ELR (cell line): ENCODE measurements around the gene NOX4.
"Not testable (repeated sequence)": the region's sequence is repeated elsewhere in the genome, so short reads cannot be mapped to it uniquely, and the experiment has no call there.

ENCODE experiments used
- DNase-seq: peaks from one replicate; pipeline ENCODE4 v3.0.0-alpha.2; 2015; ENCODE audit warnings: low read depth

Gene NOX4

DNA sequence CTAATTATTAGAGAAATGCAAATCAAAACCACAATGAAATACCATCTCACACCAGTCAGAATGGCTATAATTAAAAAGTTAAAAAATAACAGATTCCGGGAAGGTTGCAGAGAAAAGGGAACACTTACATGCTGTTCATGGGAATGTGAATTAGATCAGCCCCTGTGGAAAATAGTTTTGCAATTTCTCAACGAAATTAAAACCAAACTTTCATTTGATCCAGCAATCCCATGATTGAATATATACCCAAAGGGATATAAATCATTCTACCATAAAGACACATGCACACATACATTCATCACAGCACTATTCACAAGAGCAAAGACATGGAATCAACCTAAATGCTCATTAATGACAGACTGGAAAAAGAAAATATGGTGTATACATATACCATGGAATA, 32.5 kb downstream of the NOX4 start:
- no peak for DNase-seq

DNA sequence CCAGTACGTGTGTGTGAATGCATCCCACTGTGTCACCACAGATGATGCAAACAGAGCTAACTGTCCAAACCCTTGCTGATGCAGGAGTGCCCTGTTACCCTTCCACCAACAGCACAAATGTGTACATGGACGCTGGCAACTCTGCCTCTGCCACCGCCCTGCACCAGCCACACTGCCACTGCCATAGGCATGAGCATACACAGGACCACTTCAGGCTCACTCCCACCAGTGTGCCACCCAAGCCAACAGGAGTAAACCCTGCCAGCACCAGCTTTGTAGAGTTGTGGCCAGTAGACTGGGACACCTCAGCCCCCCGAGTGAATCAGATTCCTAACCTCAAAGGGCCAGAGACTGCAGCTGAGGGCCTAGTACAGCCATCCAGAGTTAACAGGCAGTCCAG, 34.0 kb downstream of the NOX4 start:
- DNase-seq = no peak

DNA sequence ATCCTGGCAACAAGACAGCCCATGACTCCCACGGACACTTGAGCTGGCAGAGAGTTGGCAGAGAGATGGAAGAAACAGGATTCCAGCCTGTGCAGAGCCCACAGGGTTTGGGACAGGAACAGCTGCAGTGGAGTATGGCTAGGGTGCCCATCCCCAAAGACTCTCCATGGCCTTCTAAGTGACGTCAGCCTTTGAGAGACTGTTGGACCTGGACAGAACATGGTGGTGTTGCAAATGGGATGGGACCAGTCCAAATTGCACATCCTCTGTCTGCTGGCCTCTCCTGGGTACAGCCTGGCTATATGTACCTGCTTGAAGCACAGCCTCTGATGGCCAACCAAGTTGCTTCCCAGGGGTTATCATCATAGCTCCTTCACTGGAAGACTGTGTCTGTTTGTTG, 34.5 kb downstream of the NOX4 start:
- DNase-seq = no peak

DNA sequence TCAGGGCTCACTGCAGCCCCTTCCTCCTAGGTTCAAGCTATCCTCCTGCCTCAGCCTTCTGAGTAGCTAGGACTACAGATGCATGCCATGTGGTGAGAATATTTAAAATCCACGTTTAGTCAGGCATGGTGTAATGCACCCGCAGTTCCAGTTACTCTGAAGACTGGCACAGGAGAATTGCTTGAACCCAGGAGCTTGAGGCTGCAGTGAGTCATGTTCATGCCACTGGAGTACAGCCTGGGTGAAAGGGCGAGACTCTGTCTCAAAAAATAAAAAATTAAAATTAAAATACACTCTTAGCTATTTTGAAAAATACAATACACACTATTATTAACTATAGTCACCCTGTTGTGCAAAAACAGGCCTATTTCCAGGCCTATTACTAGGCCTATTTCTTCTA, 38.4 kb downstream of the NOX4 start:
- no peak for DNase-seq

DNA sequence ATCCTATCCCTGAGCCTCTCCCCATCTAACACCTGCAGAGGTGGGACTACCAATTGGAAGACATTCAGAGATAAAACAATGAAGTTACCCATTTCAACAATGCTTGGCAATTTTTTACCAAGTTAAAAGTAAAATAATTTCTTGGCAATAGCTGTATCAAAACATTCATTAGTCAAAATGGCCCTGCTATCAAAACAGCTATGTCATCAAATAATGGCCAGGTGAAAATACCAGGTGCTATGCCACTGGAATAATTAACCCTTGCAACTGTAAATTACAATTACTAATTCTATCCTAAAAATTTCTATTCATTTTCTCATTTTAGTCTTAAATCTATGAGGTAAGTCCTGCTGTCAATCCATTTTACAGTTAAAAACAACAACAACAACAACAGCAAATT, 43.3 kb downstream of the NOX4 start:
- no peak for DNase-seq

DNA sequence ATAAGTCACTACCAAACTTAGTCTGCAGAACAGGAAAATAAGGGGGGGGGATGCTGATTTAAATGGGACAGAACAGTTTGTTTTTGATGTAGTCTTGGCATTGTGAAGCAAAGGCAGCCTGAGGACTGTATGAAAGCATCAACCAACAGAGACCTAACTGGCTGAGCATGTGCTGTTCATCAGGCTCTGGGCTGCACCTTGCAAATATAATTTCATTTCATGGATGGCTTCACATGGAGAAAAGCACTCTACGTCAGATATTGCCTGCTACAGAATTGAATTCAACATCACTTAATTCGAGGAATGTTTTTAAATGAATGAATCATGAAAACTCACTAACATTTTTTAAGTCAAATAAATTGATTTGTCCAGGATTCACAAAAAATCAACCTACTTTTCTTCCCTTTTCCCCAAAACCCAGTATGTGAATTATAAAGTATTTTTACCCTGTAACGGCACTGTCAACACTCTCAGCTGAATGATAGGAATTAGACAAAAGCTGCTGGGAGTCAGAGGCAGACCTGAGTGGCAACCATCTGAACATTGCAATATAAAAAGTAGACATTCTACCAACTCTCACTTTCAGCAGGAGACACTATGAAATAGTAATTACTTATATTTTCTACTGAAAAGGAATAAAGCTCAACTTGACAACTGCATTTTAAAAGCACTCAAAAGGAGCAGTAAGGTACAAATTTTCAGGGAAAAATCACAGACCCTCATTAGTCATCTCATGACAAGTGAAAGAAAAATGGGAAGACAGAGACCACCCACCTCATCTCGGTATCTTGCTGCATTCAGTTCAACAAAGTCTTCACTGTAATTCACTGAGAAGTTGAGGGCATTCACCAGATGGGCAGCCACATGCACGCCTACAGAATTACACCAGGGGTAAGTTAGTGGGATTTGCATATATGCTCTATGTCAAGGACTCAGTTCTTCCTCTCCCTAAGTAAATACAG, 47.5 kb downstream of the NOX4 start:
- DNase-seq = no peak

DNA sequence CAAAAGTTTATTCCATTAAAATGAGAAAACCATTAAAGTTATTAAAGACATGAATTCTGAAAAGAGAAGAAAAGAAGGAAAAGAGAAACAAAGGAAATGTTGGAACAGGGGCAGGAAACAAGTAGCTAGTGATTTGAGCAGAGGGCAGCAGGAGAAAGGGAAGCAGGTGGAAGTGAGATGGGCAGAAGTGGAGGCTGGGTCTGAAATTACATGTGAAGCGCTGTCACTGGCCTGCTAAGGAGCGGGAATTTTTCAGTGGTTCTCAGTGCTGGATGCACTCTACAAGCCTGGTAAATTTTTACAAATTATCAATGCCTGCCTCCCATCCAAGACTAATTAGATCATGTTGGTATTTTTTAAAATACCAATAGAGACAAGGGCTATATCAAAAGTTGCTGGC, 48.4 kb downstream of the NOX4 start:
- DNase-seq = no peak

DNA sequence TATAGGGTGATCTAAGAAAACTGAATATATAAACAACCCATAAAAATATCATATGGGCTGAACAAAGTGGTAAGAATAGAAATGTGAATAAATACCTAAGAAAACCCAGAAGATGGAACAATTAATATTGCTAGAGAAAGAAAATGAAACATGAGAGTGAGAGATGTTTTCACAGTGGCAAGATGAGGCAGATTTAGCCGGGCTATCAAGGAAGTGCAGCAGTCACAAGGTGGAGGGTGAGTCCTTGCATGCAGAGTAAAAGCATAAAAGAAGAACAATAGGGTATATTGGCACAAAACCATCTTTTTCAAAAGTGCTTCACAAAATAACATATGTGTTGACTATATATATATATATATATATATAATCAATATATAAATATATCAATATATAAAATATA, 49.6 kb downstream of the NOX4 start:
- no peak for DNase-seq

DNA sequence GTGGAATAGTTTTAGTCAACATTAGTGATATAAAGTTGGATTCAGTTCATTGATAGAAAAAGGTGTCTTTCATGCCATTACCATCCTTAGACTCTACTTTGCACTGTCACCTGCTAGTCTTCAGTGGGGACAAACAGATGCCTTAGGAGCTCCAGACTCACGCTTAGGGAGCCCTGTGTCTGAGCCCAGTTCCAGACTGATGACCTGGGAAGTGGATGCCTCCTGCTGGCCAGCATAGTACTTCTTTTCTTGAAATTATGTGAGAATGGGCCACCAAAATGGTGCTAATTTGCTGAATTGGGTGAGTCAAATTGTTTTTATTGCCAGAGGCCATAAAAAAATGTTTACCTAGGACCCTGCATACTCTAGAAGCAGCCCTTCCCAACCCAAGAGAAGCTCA, 53.9 kb downstream of the NOX4 start:
- peak; percentile 1 for DNase-seq

DNA sequence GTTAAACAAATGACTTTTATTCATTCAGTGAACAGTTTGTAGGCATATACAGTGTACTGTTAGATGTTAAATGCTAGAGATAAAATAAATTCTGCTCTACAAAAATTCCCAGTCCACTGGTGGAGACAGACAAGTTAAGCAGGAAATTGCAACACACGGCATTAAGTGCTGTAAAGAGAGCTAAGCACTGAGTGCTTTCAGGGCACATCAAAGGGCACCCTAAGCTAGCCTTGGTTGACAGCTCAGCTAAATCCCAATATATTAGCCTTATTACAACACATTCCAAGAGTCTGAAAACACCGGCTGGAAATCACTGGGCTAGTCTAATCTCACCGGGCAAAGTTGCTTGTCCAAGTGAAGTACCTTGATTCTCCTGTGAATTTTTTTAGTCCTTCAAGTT, 55.1 kb downstream of the NOX4 start:
- peak; percentile 1 for DNase-seq

DNA sequence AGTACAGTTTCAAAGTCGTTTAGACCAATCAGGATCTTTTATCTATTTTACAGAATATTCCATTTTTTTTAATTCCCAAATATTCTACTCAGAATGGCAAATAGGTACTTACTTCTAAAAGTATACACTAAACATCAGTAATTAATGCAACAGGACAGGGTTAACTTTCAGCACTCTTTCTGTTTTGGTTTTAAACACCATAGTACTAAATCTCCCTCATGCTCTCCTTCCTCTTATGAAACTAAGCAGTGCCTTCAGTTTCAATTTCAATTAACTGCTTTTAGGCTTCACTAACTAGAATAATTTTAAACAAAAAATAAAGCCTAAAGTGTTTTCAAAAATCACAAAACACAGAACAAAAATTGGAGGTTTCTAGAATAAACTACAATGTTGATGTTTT, 57.9 kb downstream of the NOX4 start:
- DNase-seq = no peak

DNA sequence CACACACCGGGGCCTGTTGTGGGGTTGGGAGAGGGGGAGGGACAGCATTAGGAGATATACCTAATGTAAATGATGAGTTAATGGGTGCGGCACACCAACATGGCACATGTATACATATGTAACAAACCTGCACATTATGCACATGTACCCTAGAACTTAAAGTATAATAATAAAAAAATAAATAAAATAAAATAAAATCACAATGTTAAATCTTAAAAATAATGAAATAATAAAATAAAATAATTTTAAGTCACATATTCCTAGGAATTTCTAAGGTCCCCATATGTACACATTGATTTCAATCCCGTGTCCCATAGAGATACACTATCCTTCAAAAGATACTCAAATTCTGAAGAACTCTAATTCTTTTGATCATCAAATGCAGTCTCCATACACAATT, 59.0 kb downstream of the NOX4 start:
- not testable (repeated sequence) for DNase-seq

DNA sequence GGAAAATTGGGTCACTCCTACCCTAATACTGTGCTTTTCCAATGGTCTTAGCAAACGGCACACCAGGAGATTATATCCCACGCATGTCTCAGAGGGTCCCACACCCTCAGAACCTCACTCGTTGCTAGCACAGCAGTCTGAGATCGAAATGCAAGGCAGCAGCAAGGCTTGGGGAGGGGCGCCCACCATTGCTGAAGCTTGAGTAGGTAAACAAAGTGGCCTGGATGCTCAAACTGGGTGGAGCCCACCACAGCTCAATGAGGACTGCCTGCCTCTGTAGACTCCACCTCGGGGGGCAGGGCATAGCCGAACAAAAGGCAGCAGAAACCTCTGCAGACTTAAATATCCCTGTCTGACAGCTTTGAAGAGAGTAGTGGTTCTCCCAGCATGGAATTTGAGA, 64.7 kb downstream of the NOX4 start:
- DNase-seq = not testable (repeated sequence)

DNA sequence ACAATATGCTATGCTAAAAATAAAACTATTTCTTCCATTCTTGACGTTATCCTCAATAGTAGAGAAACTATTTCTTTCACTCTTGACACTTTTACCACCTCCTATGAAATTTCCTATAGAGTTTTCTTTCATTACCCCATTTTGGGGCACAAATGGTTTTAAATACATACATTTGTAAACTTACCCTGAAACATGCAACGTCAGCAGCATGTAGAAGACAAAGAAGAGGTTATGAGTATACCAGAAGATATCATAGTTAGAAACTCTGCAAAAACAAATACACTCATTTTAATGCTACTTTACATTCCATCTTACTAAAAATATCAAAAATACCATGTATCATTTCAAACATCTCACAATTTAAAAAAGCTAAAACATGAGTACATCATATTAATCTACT, 69.5 kb downstream of the NOX4 start:
- DNase-seq = no peak

DNA sequence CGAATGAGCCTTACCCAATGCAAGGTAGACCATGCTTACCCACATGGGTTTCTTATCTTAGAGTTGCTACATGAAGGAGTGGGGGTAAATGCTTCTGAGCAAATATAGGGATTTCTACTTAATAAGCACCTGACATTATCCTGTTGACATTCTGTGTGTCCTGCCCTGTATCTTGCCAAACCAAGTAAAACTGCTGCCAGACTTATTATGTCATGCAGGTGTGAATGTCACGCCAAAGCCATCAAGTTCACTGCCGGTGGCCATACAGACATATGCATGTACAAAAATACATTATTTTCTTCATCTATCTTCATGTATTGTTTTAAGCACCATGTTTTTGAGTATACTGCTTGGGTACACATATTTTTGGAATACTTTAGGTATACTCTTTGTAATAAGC, 70.2 kb downstream of the NOX4 start:
- no peak for DNase-seq

DNA sequence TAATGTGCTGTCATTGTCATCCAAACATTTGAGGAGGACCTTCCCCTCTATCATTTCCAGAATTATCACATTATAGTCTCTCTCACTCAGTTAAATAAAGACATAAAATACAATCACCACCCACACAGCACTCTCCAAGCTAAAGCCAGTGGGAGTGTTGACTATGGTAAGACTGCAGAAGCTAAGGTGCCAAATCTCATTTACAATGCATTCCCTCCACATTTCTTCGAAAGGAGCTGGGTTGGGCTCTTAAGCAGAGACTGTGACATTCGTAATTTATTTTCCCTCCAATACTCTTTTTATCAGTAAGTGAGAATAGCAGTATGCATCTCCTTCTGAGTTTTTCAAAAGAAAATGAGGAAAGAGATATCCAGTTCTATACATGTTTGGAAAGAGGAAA, 74.2 kb downstream of the NOX4 start:
- no peak for DNase-seq

DNA sequence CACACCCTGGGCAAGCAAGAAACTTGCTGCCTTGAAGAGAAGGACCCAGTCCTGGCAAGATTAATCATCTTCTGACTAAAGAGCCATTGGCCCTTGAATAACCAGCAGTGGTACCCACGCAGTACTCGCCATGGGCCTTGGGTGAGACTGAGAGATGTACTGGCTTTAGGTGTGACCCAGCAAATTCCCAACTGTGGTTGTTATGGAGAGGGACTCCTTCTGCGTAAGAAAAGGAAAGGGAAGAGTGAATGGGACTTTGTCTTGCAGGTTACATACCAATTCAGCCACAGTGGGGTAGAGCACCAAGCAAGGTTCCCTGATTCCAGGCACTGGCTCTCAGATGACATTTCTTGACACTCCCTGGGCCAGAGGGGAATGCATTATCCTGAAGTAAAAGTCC, 80.1 kb downstream of the NOX4 start:
- DNase-seq = not testable (repeated sequence)

DNA sequence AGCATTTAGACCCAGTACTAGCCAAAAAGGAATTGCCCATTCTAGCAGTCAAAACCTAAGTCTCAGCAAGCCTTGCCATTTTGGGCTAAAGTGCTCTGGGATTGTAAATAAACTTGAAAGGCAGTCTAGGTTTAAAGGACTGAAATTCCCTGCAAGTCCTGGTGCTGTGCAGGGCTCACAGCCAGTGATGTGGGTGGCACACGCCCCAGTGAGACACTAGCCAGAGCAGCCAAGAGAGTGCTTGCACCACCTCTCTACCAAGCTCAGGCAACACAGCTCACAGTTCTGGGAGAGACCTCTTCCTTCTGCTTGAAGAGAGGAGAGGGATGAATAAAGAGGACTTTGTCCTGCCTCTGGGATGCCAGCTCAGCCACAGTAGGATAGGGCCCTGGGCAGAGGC, 80.5 kb downstream of the NOX4 start:
- DNase-seq = not testable (repeated sequence)

DNA sequence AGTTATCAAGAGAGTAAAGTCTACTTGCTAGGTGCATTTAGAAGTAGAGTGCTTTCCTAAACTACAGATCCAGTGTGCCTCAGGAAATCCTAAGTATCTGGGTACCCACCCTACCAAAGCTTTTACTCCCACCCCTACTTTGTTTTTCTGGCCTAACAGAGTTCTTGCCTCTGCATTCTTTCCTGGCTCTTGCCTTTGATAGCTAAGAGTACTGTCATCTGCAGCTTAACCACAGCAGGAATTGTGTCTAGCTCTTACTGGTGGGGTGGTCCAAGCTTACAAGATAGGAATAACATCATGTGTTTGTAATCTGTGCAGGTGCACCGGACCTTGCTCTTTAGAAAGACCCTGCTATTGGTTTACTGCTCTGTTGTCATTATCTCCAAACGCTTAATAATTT, 82.7 kb downstream of the NOX4 start:
- DNase-seq = not testable (repeated sequence)

DNA sequence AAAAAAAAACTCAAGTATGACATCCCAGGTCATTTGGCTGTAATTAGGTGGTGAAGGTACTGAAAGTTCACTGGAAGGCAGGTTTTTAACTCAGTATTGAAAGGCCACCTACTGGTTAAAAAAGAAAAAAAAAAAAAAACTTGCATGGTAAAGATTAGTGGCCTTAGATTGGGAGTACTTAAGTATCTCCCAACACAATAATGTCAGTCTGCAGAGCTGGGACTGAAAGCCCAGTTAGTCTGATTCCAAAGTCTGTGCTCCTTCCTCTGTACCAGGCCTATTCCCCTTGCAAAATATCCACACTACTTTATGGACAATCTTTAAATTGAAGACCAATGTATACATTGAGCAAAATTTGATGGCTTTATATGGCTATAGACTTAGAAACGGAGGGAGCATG, 85.5 kb downstream of the NOX4 start:
- DNase-seq = peak; percentile 59

DNA sequence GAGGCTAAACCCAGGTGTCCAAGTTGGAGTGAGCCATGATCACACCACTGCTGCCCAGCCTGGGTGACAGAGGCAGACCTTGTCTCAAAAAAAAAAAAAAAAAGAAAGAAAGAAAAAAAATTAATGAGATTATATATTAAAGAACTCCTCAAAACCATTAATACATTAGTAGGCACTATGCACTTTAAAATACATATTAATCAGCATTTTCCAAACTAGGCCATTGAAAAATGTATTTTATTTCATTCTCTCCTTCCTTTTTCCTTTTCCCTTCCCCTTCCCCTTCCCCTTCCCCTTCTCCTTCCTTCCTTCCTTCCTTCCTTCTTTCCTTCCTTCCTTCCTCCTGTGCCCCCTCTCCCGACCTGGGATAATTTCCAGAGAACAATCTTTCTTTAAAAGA, 99.5 kb downstream of the NOX4 start:
- DNase-seq = not testable (repeated sequence)

DNA sequence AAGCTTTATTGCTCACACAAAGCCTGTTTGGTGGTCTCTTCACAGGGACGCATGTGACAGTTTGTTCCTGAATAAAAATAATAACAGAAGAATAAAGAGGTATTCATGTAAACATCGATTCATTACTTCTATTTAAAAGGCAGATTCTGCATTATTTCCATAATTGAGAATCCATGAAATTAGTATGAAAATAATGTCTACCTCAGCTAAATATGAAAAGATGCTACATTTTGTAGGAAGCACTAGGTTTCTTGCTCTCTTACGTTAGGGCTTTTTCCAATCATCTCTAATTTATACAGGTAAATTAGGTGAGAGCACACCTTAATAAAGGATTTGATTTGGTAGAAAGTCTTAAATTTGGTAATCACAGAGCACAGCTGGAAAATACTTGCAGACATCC, 103.7 kb downstream of the NOX4 start:
- not testable (repeated sequence) for DNase-seq

DNA sequence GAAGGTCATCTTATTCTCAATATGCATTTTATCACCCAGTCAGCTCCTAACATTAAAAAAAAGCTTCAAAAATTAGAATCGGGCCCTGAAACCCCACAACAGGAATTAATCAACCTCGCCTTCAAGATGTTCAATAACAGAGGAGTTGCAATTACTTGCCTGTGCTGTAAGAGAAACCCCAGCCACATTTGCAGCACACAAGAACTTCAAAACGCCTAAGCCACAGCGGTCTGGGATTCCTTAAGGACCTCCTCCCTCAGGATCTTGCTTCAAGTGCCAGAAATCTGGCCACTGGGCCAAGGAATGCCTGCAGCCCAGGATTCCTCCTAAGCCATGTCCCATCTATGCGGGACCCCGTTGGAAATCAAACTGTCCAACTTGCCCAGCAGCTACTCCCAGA, 108.2 kb downstream of the NOX4 start:
- DNase-seq = not testable (repeated sequence)

DNA sequence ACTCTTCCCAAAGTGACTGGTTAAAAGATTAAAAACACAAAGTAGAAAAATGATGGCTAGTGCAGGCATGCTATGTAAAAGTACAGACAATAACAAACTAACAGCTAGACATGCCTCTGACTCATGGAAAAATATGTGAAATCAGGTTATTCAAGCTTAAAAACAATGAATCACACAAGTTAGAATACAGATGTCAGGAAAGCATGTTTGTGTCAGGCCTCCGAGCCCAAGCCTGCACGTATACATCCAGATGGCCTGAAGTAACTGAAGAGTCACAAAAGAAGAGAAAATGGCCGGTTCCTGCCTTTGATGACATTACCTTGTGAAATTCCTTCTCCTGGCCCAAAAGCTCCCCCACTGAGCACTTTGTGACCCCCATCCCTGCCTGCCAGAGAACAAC, 110.1 kb downstream of the NOX4 start:
- DNase-seq = peak; percentile 95
